Esophagus squamous epithelium (tissue), 4 donors: ENCODE measurements around the gene GABRA4.

Experiments used
- POLR2A ChIP-seq, 4 donors: fragments of 450-650 bp; IDR thresholded peaks; one replicate each; pipeline ENCODE4 v1.6.1; 2017; ENCODE audit warnings: antibody characterized with exemption in 4 of 4, mild to moderate bottlenecking in 4 of 4, moderate library complexity in 3 of 4
- TF ChIP-seq, protein P1 (sequence below), 6 experiments: fragments of 450-650 bp in 4 of 6; fragments of 200-600 bp in 2 of 6; sonication (generic) in 2 of 6; IDR thresholded peaks; one replicate each; pipeline ENCODE4 v1.5.1; 2016 to 2019; ENCODE audit warnings: antibody characterized with exemption in 6 of 6, mild to moderate bottlenecking in 4 of 6, moderate library complexity in 4 of 6

GRCh38 chr4:46931981-46932380 is 61.4 kb downstream of the GABRA4 start:
- TF ChIP-seq, protein P1, sequence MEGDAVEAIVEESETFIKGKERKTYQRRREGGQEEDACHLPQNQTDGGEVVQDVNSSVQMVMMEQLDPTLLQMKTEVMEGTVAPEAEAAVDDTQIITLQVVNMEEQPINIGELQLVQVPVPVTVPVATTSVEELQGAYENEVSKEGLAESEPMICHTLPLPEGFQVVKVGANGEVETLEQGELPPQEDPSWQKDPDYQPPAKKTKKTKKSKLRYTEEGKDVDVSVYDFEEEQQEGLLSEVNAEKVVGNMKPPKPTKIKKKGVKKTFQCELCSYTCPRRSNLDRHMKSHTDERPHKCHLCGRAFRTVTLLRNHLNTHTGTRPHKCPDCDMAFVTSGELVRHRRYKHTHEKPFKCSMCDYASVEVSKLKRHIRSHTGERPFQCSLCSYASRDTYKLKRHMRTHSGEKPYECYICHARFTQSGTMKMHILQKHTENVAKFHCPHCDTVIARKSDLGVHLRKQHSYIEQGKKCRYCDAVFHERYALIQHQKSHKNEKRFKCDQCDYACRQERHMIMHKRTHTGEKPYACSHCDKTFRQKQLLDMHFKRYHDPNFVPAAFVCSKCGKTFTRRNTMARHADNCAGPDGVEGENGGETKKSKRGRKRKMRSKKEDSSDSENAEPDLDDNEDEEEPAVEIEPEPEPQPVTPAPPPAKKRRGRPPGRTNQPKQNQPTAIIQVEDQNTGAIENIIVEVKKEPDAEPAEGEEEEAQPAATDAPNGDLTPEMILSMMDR (IDR thresholded peaks at IDR 0.05): peak in 3 of 6 experiments; percentile 20 to 35 (median 30)
- no peak for TF ChIP-seq POLR2A (IDR thresholded peaks at IDR 0.05)
